RWPE2 (cell line): ENCODE data around the gene TMEM179B.
A peak's percentile ranks its signal among the peaks of the same experiment; 100 is the strongest.
"Not testable (repeated sequence)": the region's sequence is repeated elsewhere in the genome, so short reads cannot be mapped to it uniquely, and the experiment has no call there.

Experiments
- ATAC-seq: fragments of 200-7000 bp; cut with Tn5 transposase; 3 replicates; pipeline ENCODE4 v1.9.1; 2021; ENCODE audit warnings: low read depth
- DNase-seq: peaks from one replicate; pipeline ENCODE4 v3.0.0-alpha.2; 2020; ENCODE audit warnings: low spot score
- H3K27ac ChIP-seq: fragments of 450-650 bp; 2 replicates; pipeline ENCODE4 v1.5.1; 2017; ENCODE audit warnings: mild to moderate bottlenecking; ENCODE audit not compliant: poor library complexity, severe bottlenecking
- H3K27me3 ChIP-seq: fragments of 250-450 bp; sonication (Bioruptor Pico); 2 replicates; pipeline ENCODE4 v1.5.1; 2021; ENCODE audit warnings: mild to moderate bottlenecking, moderate library complexity; ENCODE audit not compliant: insufficient read depth, poor library complexity, severe bottlenecking
- H3K36me3 ChIP-seq: fragments of 250-450 bp; sonication (Bioruptor Pico); 2 replicates; pipeline ENCODE4 v1.5.1; 2020; ENCODE audit warnings: low read depth, mild to moderate bottlenecking, moderate library complexity
- H3K4me1 ChIP-seq: fragments of 250-450 bp; sonication (Bioruptor Pico); 2 replicates; pipeline ENCODE4 v1.5.1; 2021; ENCODE audit warnings: mild to moderate bottlenecking, moderate library complexity; ENCODE audit not compliant: insufficient read depth, poor library complexity, severe bottlenecking
- H3K4me3 ChIP-seq: fragments of 250-450 bp; sonication (Bioruptor Pico); 2 replicates; pipeline ENCODE4 v1.5.1; 2021; ENCODE audit warnings: mild to moderate bottlenecking, moderate library complexity; ENCODE audit not compliant: severe bottlenecking
- H3K9me3 ChIP-seq: fragments of 250-450 bp; sonication (Bioruptor Pico); 2 replicates; pipeline ENCODE4 v1.5.1; 2021; ENCODE audit warnings: mild to moderate bottlenecking, moderate library complexity; ENCODE audit not compliant: severe bottlenecking
- CTCF ChIP-seq: fragments of 450-650 bp; IDR thresholded peaks from one replicate; pipeline ENCODE4 v1.5.1; 2017; ENCODE audit warnings: mild to moderate bottlenecking, moderate library complexity; ENCODE audit not compliant: poor library complexity, severe bottlenecking

The TMEM179B gene, protein sequence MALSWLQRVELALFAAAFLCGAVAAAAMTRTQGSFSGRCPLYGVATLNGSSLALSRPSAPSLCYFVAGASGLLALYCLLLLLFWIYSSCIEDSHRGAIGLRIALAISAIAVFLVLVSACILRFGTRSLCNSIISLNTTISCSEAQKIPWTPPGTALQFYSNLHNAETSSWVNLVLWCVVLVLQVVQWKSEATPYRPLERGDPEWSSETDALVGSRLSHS

GRCh38 chr11:62787005-62787759 lies at the start of gene TMEM179B:
TSS of gene TMEM179B (plus strand) at chr11:62787402. CDS start at chr11:62787432, 30 bp downstream.
- Histone ChIP-seq H3K4me3 (peak within 1 kb of the TSS; percentile 89), H3K27me3 (no peaks in the 10 kb centered on the region), H3K9me3 (no peaks in the 10 kb centered on the region), H3K27ac (peak within 1 kb of the TSS; percentile 90), H3K36me3 (peaks cover 36% of the 10 kb centered on the region), H3K4me1 (peaks cover 8% of the 10 kb centered on the region)
- peak; percentile 66 for ATAC-seq
- TF ChIP-seq CTCF = peak; percentile 79
- DNase-seq = peak; percentile 98

- Histone ChIP-seq H3K9me3 (no peaks in the 10 kb centered on the region), H3K4me1 (no peaks in the 10 kb centered on the region), H3K36me3 (peaks cover 11% of the 10 kb centered on the region), H3K27me3 (no peaks in the 10 kb centered on the region), H3K4me3 (no peak overlapping the region), H3K27ac (no peak overlapping the region)
- no peak for ATAC-seq
- no peak for TF ChIP-seq CTCF
- DNase-seq = no peak
Observed at GRCh38 chr11:62747475-62748160, 39.6 kb upstream of the TMEM179B start.

GRCh38 chr11:62749931-62750330 lies 37.3 kb upstream of the TMEM179B start:
- H3K27me3 ChIP-seq, H3K9me3 ChIP-seq, H3K27ac ChIP-seq, H3K4me1 ChIP-seq, H3K4me3 ChIP-seq, ATAC-seq, DNase-seq: not testable (repeated sequence)
- peaks cover 18% of the 10 kb centered on the region for H3K36me3 ChIP-seq

DNA sequence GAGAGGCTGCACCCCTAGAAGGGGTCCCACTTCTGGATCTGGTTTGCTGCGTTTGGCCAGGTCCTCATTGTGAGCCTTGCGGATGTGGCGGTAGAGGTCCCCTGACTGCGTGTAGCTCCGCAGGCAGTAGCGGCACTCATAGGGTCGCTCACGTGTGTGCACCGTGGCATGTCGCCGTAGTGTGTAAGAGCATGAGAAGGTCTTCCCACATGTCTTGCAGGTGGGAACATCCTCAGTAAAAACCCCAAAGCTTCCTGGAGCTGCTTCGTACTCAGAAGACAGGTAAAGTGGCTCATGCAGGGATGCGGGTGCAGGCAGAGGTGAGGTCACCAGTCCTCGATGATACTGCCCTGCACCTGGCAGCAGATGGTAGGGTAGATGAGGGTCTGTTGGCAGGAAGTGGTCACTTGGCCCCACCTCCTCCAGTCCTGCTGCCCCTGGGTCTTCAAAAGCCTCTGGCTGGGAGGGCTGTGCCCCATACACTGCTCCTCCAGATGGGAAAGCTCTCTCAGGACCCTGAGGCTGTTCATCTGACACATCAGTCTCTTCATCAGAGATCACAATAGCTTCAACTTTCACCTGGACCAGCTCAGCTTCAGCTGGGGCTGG lies 34.9 kb upstream of the TMEM179B start:
- Histone ChIP-seq H3K27me3 (no peaks in the 10 kb centered on the region), H3K27ac (no peak overlapping the region), H3K9me3 (no peaks in the 10 kb centered on the region), H3K4me1 (no peaks in the 10 kb centered on the region), H3K4me3 (no peak overlapping the region), H3K36me3 (peaks cover 18% of the 10 kb centered on the region)
- DNase-seq (no peak), ATAC-seq (no peak)
- no peak for TF ChIP-seq CTCF

- no peaks in the 10 kb centered on the region for H3K9me3 ChIP-seq
- H3K36me3 ChIP-seq = peaks cover 18% of the 10 kb centered on the region
- H3K27me3 ChIP-seq = no peaks in the 10 kb centered on the region
- no peak for ATAC-seq
- peak overlapping the region; percentile 44 for H3K27ac ChIP-seq
- DNase-seq = no peak
- TF ChIP-seq CTCF = no peak
- peak overlapping the region; percentile 85 for H3K4me3 ChIP-seq
- H3K4me1 ChIP-seq = no peaks in the 10 kb centered on the region
Observed at GRCh38 chr11:62752994-62753735, 34.0 kb upstream of the TMEM179B start.
